Activated naive CD8-positive, alpha-beta T cell (primary cell): ENCODE results near the gene FOXL3.

Experiments
- H3K27ac Mint-ChIP-seq: one replicate; pipeline ENCODE4 v1.8.0; 2021; ENCODE audit warnings: mixed read lengths
- H3K27me3 Mint-ChIP-seq: one replicate; pipeline ENCODE4 v1.8.0; 2021; ENCODE audit warnings: mixed read lengths
- H3K36me3 Mint-ChIP-seq: one replicate; pipeline ENCODE4 v1.8.0; 2021; ENCODE audit warnings: mixed read lengths
- H3K4me1 Mint-ChIP-seq: one replicate; pipeline ENCODE4 v1.8.0; 2021; ENCODE audit warnings: low read depth, mixed read lengths
- H3K4me3 Mint-ChIP-seq: one replicate; pipeline ENCODE4 v1.8.0; 2021; ENCODE audit warnings: mild to moderate bottlenecking, mixed read lengths
- H3K9me3 Mint-ChIP-seq: one replicate; pipeline ENCODE4 v1.8.0; 2021; ENCODE audit warnings: low read depth, mixed read lengths

Gene FOXL3

GRCh38 chr7:307970-308369 is 18.0 kb downstream of the FOXL3 start:
- no peaks in the 10 kb centered on the region for H3K9me3 Mint-ChIP-seq
- peaks cover 11% of the 10 kb centered on the region for H3K27me3 Mint-ChIP-seq
- no peak overlapping the region for H3K4me3 Mint-ChIP-seq
- no peak overlapping the region for H3K27ac Mint-ChIP-seq
- no peaks in the 10 kb centered on the region for H3K36me3 Mint-ChIP-seq
- H3K4me1 Mint-ChIP-seq, result no peaks in the 10 kb centered on the region

- Mint-ChIP-seq H3K4me1 (no peaks in the 10 kb centered on the region), H3K27me3 (peaks cover 9% of the 10 kb centered on the region), H3K9me3 (no peaks in the 10 kb centered on the region), H3K4me3 (no peak overlapping the region), H3K36me3 (no peaks in the 10 kb centered on the region), H3K27ac (no peak overlapping the region)
These were observed 19.7 kb downstream of the FOXL3 start for GRCh38 chr7:309586-310228.

GRCh38 chr7:311131-311680 is 21.2 kb downstream of the FOXL3 start:
- no peak overlapping the region for H3K27ac Mint-ChIP-seq
- H3K4me3 Mint-ChIP-seq, result no peak overlapping the region
- H3K9me3 Mint-ChIP-seq, result no peaks in the 10 kb centered on the region
- no peaks in the 10 kb centered on the region for H3K4me1 Mint-ChIP-seq
- peaks cover 14% of the 10 kb centered on the region for H3K27me3 Mint-ChIP-seq
- no peaks in the 10 kb centered on the region for H3K36me3 Mint-ChIP-seq

GRCh38 chr7:311796-312195 is 21.8 kb downstream of the FOXL3 start:
- no peak overlapping the region for H3K27ac Mint-ChIP-seq
- no peaks in the 10 kb centered on the region for H3K4me1 Mint-ChIP-seq
- peaks cover 14% of the 10 kb centered on the region for H3K27me3 Mint-ChIP-seq
- H3K36me3 Mint-ChIP-seq, result no peaks in the 10 kb centered on the region
- H3K9me3 Mint-ChIP-seq, result no peaks in the 10 kb centered on the region
- no peak overlapping the region for H3K4me3 Mint-ChIP-seq

- H3K4me3 Mint-ChIP-seq, result no peak overlapping the region
- no peaks in the 10 kb centered on the region for H3K9me3 Mint-ChIP-seq
- H3K36me3 Mint-ChIP-seq, result no peaks in the 10 kb centered on the region
- peaks cover 16% of the 10 kb centered on the region for H3K27me3 Mint-ChIP-seq
- no peak overlapping the region for H3K27ac Mint-ChIP-seq
- H3K4me1 Mint-ChIP-seq, result no peaks in the 10 kb centered on the region
These were observed 22.5 kb downstream of the FOXL3 start for GRCh38 chr7:312424-312823.

GRCh38 chr7:314853-315252 is 24.9 kb downstream of the FOXL3 start:
- Mint-ChIP-seq H3K4me1 (no peaks in the 10 kb centered on the region), H3K36me3 (no peaks in the 10 kb centered on the region), H3K4me3 (no peak overlapping the region), H3K27me3 (peaks cover 26% of the 10 kb centered on the region), H3K27ac (no peak overlapping the region), H3K9me3 (no peaks in the 10 kb centered on the region)

GRCh38 chr7:315516-316265 is 25.7 kb downstream of the FOXL3 start:
- no peaks in the 10 kb centered on the region for H3K4me1 Mint-ChIP-seq
- H3K36me3 Mint-ChIP-seq, result no peaks in the 10 kb centered on the region
- H3K27me3 Mint-ChIP-seq, result peaks cover 30% of the 10 kb centered on the region
- no peaks in the 10 kb centered on the region for H3K9me3 Mint-ChIP-seq
- H3K4me3 Mint-ChIP-seq, result no peak overlapping the region
- H3K27ac Mint-ChIP-seq, result no peak overlapping the region

GRCh38 chr7:317643-318405 is 27.9 kb downstream of the FOXL3 start:
- no peaks in the 10 kb centered on the region for H3K9me3 Mint-ChIP-seq
- H3K27ac Mint-ChIP-seq, result no peak overlapping the region
- H3K36me3 Mint-ChIP-seq, result no peaks in the 10 kb centered on the region
- no peaks in the 10 kb centered on the region for H3K4me1 Mint-ChIP-seq
- H3K27me3 Mint-ChIP-seq, result peaks cover 23% of the 10 kb centered on the region
- H3K4me3 Mint-ChIP-seq, result no peak overlapping the region

GRCh38 chr7:318476-318875 is 28.5 kb downstream of the FOXL3 start:
- peaks cover 23% of the 10 kb centered on the region for H3K27me3 Mint-ChIP-seq
- H3K4me3 Mint-ChIP-seq, result no peak overlapping the region
- H3K4me1 Mint-ChIP-seq, result no peaks in the 10 kb centered on the region
- no peaks in the 10 kb centered on the region for H3K36me3 Mint-ChIP-seq
- H3K27ac Mint-ChIP-seq, result no peak overlapping the region
- no peaks in the 10 kb centered on the region for H3K9me3 Mint-ChIP-seq

GRCh38 chr7:318878-319661 is 29.1 kb downstream of the FOXL3 start:
- Mint-ChIP-seq H3K27ac (no peak overlapping the region), H3K4me3 (no peak overlapping the region), H3K4me1 (no peaks in the 10 kb centered on the region), H3K36me3 (no peaks in the 10 kb centered on the region), H3K27me3 (peaks cover 21% of the 10 kb centered on the region), H3K9me3 (no peaks in the 10 kb centered on the region)

GRCh38 chr7:320297-320696 is 30.3 kb downstream of the FOXL3 start:
- no peaks in the 10 kb centered on the region for H3K9me3 Mint-ChIP-seq
- no peaks in the 10 kb centered on the region for H3K36me3 Mint-ChIP-seq
- H3K4me3 Mint-ChIP-seq, result no peak overlapping the region
- H3K27ac Mint-ChIP-seq, result no peak overlapping the region
- H3K27me3 Mint-ChIP-seq, result peaks cover 17% of the 10 kb centered on the region
- no peaks in the 10 kb centered on the region for H3K4me1 Mint-ChIP-seq

- H3K4me1 Mint-ChIP-seq, result no peaks in the 10 kb centered on the region
- no peak overlapping the region for H3K4me3 Mint-ChIP-seq
- no peaks in the 10 kb centered on the region for H3K36me3 Mint-ChIP-seq
- no peak overlapping the region for H3K27ac Mint-ChIP-seq
- H3K27me3 Mint-ChIP-seq, result peaks cover 14% of the 10 kb centered on the region
- H3K9me3 Mint-ChIP-seq, result no peaks in the 10 kb centered on the region
These were observed 32.2 kb downstream of the FOXL3 start for GRCh38 chr7:322111-322671.

- peaks cover 13% of the 10 kb centered on the region for H3K27me3 Mint-ChIP-seq
- H3K9me3 Mint-ChIP-seq, result no peaks in the 10 kb centered on the region
- no peaks in the 10 kb centered on the region for H3K36me3 Mint-ChIP-seq
- no peak overlapping the region for H3K27ac Mint-ChIP-seq
- no peak overlapping the region for H3K4me3 Mint-ChIP-seq
- no peaks in the 10 kb centered on the region for H3K4me1 Mint-ChIP-seq
These were observed 32.7 kb downstream of the FOXL3 start for GRCh38 chr7:322708-323111.

- H3K27me3 Mint-ChIP-seq, result peaks cover 11% of the 10 kb centered on the region
- no peaks in the 10 kb centered on the region for H3K36me3 Mint-ChIP-seq
- no peaks in the 10 kb centered on the region for H3K4me1 Mint-ChIP-seq
- no peaks in the 10 kb centered on the region for H3K9me3 Mint-ChIP-seq
- H3K4me3 Mint-ChIP-seq, result no peak overlapping the region
- H3K27ac Mint-ChIP-seq, result no peak overlapping the region
These were observed 33.4 kb downstream of the FOXL3 start for GRCh38 chr7:323410-323809.
